Measurements from ENCODE around the gene PNKD.
A peak's percentile ranks its signal among the peaks of the same experiment; 100 is the strongest.

PNKD gene

DNA sequence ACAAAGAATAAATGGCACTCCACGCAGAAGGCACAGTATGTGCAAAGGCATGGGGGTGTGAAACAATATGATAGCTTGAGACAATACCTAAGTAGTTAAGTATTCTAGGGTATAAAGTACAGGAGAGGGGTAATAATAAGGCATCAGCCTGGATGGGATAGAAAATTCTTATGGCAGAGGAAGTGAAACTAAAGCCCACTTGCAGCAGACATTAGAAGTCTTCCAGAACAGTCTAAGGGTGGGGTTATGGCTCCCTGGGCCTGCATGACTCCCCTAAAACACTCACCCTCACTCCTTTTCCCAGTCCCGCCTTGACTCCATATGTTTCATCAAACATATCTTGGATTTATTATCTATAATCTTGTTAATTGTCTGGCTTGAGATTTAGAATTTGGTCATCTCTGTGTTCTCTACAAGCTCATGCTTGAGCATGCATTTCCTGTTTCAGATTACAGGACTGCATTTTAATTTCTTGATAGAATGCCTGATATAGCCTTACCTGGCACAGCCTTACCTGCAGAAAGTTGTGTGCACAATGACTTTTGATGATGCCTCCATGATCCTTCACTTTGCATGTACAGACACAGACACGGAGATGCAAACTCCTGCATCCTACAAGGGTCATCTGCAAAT is 50.5 kb downstream of the PNKD start:
- no peak for DNase-seq

DNA sequence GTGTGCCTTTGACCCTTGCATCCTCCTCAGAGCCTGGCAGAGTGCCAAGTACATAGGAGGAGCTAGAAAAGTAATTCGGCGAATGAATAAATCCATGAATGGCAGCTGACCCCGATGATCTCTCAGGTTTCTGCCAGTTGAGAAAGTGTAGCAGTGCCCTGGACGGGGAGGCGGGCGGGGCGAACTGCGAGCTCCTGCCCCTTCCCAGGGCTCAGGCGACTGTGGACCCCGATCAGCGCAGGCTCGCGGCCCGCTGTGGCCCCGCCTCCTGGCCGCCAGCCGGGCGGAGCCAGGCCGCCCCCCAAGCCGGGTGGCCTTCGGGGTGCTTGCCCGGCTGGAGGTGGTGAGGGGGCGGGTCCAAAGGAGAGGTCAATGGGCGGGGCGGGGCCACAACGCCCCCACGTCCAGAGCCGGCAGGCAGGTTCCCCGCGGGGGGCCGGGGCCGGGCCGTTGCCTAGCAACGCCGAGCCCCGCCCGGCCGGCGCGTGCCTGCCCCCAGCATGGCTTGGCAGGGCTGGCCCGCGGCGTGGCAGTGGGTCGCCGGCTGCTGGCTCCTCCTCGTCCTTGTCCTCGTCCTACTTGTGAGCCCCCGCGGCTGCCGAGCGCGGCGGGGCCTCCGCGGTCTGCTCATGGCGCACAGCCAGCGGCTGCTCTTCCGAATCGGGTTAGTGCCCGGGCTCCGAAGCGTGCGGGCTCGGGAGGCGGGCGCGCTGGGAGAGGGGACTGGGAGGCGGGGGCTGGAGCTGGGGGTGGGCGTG is 52.6 kb downstream of the PNKD start:
- peak; percentile 51 for DNase-seq

DNA sequence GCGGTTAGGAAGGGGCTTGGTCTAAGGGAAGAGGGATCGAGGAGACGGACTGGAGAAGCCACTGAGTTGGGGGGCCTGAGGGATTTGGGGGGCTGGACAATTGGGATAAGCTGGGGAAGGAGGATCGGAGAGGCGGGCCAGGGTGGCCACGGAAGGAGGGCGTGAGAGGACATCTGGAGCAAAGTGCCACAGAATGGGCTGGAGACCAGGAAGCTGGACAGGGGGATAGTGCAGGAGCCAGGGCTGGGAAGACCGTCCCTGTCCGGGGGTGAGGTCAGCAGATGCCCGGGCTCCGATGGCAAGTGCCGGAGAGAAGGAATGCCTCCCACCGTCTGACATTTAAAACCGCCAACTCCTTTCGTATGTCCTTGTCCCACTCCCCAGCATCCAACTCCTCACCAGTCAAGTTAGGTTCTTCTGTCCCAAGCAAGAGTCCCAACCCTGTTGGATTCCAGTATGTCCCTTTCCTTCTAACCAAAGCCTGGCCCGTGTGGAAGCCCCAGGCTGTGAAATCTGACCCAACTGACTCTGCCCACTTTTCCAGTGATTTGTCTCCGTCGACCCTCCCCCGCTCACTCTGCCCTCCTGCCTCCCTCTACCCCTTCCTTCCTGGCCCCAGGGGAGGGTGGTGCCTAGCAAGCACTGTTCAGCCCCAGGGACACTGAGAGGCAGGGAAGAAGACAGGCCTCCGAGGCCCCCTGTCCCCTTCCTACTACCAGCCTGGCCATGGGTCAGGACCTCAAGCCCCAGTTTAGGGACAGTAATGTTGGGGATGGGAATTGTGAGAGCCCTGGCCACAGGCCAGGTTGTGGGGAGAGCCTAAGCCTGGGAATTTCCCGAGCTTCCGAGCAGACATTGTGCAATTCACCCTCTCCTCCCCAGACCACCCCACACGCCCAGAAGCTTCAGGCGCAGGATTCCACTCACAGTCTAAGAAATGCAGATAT is 53.5 kb downstream of the PNKD start:
- no peak for DNase-seq

DNA sequence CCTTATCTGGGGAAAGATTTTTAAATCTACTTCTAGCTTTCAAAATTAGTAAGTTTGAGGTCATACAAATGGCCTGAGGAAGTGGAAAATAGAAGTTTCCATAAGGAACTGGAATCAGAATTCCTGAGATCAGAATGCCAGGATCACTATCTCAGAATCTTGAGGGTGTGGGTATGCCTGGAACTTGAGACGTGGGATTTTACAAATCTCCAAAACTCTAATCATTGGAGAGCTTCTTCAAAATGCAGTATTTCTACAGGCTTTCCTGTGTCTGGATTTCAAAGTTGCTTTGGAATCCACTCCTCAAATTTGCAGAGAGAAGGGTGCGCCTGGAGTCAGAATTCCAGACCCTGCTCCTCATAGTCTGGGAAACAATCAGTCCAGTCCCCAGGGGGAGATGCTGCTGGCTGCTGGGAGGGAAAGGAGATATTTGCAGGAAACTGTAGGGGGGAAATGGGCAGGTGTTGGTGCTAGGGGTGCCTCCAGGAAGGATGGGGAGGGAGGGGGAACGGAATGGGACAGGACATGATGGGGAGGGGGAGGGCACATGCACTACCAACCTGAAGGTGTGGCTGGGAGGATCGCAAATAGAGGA is 55.3 kb downstream of the PNKD start:
- DNase-seq: no peak

DNA sequence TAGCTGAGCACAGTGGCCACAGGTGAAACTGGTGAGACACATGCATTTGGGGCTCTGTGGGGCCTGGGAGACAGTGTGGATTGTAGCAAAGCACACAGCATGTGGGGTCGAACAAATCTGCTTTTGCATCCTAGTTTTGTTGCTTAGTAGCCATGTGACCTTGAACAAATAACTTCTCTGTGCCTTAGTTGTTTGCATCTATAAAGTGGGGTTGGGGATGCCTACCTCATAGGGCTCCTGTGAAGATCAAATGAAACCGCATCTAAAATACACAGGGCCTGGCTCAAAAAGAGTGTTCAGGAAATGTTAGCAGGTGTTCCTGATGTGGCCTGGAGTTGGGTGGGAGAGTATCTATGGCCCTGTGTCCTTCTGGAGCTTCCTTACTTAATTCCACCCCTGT is 56.0 kb downstream of the PNKD start:
- DNase-seq: no peak

DNA sequence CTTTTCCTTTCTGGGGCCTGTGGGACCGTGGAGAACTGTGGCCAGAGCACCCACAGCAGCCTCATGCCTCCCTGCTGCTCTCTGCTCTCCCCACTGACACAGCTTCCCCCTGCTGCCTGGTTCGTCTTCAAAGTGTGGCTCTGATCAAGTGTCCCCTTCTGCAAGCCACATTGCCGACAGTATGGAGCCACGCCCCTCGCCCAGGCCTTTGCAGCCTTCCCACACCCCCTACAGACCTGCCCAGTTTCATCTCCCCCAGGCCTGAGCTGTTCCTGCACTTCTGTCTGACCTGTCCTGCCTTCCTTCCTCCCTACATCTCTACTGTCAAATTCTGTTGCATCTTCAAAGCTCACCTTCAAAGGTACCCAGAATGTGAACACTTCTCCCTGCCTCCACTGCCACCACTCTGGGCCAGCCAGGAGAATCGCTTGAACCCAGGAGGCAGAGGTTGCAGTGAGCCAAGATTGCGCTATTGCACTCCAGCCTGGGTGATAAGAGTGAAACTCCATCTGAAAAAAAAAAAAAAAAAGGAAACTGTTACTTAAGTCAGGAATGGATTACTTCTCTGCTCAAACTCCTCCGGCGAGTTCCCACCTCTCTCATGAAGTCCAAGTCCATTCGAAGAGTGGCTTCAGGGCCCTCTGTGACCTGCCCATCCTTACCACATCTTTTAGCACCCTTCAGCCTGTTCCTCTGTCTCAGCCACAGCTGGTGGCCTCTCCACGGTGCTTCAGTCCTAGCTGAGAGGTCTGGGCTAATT is 57.3 kb downstream of the PNKD start:
- no peak for DNase-seq

DNA sequence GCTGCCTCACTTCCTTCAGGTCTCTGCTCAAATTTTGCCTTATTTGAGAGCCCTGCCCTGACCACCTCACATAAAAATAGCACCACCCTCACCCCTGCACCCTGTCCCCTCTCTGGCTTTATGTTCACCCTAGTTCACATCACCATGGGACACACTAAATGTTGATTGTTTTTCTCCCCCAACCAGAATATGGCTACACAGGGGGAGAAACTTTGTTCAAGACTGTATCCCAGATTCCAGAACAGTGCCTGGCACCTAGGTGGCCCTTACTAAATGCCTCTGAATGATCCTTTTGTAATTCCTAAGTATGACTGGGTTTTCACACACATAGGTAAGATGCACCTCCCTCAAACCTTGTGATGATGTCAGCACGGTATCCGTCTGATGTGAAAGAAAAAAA is 58.0 kb downstream of the PNKD start:
- DNase-seq: no peak

DNA sequence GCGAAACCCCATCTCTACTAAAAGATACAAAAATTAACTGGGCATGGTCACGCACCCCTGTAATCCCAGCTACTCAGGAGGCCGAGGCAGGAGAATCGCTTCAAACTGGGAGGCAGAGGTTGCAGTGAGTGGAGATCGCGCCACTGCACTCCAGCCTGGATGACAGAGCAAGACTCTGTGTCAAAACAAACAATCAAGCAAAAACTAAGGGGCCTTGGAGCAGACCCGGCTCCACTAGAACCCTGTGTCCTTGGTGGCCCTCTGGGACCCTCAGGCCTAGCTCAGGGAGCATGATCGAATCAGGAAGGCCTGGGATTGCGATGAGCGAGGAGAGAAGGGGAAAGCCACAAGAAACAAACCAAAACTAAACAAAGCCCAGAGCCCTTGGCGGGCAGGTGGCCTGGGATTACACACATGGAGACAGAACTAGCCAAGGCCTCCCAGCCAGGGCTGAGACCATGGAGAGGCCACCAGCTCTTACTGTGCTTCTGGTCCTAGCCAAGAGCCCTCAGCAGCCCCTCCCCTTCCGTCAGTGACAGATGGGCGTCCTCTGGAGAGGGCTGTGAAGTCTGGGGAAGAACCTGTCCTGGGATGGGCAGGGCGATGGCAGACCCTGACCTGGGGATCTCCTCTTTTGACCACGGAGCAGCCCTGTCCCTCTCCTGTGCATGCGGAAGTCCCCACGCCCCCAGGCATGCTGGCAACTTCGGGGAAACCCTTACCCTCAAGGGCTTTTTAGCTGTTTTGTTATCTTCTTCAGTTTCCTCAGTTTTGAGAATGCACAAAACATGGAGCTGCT is 58.9 kb downstream of the PNKD start:
- DNase-seq: no peak

DNA sequence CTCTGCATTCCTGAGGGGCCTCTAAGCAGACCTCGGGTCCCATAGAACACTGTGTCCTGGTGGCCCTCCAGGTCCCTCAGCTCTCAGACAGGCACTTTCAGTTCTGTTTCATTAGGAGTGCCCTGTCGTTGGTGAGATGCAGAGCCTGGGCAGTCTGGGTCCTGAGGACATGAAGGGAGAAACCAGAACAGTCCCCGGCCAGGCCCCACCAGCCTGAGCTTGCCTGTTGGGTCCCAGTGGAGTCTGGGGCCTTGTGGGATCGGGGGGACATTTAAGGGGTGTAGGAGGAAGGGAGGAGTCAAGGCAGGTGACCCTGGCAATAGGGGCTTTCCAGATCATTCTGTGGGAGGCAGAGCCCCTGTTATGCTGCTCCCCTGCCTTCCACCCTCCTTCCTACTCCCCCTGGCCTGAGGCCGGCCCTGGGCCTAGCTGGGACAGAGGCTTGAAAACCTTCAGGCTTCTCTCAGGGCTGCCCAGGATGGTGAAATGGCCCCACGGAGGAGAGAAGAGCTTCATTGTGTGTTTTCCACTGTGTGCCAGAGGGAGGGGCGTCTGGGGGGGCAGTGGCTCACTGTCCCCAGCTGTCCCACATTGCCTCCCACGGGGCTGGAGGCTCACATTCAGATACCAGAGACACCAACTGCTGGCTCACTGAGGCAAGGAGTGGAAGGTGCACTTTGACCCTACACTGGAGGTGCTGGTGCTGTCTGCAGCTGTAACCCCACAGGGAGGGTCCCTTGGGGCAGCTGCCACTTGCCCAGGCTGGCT is 59.7 kb downstream of the PNKD start:
- DNase-seq: no peak

DNA sequence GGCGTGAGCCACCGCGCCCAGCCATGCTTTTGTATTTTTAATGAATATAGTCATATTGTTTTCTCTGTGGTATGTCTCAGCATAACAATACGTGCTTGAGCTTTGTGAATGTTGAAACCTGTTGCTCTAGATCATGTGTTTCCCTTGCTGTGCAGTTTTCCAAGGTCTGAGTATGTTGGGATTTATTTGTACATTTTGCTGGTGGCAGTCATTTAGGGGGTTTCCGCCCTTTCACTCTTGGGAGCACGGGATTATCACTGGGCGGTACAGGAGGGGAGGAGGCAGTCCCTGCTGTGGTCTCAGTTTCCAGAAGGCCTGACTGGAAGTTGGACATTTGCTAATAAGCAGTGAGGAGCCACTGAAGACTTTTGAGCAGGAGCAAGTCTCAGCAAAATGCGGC is 61.4 kb downstream of the PNKD start:
- DNase-seq: no peak

DNA sequence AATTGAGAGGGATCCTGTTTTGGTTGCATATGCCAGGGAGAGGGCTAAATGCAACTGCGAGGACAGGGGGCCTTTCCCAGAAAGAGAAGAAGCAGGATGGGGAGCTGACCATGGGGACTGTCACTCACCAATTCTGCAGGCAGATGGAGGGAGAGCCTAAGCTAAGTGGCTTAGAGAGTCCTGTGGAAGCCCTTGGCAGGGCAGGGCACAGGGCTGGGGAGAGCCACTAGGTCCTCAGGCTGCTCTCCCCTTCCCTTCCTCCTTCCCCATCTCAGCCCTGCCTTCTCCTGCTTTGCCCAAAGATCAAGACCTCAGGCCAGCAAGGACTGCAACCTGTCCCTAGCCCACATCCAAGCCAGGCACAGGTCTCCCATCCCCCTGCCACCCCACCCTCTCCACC is 62.0 kb downstream of the PNKD start:
- no peak for DNase-seq

DNA sequence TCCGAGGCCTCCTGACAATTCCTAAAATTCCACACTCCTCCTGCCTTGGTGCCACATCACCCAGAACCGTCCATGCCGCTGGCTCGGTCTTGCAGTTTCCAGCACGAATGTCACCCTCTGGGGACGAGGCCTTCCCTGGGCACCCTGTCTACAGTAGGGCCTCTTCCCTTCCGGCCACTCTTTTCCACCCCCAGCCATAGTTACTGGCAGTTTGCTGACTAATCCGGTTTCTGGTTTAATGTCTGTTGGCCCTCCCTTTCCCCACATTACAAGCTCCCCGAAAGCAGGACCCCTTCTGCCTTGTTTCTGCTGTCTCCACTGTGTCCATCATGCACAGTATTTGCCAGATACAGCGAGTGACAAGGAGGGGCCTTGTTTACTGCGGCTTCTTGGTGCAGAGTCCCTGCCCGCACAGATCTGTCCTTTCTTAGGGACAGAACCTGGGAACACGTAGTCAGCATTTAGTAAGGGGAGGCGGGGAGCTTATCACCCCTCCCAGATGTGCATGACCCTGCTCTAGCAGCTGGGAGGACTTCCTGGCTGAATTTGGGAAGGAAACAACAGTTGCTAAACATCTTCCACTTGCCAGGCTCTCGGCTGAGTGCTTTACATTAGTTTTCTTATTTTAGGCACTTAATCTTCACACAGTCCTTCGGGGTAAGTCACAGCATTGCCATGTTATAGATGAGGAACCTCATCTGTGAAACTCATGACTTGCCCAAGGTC is 62.8 kb downstream of the PNKD start:
- no peak for DNase-seq

DNA sequence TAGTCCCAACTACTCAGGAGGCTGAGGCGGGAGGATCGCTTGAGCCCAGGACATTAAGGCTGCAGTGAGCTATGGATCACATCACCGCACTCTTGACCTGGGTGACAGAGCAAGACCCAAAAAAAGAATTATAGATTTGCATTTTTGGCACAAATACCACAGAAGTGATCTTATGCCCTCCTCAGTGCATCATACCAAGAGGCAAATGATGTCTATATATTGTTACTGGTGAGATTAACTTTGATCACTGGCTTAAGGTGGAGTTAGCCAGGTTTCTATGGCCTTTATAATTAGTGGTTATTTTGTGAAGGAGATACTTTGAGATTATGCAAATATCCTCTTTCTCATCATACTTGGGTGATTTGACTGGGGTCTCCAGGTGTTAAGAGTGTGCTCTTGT is 64.2 kb downstream of the PNKD start:
- no peak for DNase-seq

DNA sequence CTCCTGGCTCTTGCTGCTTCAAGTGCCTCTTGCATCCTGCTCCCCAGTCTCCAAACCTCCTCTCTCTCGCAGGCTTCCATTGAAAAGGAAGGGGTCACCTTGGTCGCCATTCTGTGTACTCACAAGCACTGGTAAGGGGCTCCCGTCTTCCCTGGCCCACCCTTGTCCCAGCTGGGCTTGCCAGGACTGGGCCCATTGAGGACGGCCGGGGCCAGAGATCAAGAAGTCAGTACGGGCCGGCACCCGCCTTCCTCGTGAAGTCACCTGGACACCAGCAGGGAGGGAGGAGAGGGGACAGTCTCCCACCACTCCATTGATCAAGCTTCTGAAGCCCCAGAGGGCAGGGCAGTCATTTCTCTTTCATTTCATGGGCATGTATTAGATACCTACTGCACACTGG is 70.3 kb downstream of the PNKD start:
- DNase-seq: no peak

DNA sequence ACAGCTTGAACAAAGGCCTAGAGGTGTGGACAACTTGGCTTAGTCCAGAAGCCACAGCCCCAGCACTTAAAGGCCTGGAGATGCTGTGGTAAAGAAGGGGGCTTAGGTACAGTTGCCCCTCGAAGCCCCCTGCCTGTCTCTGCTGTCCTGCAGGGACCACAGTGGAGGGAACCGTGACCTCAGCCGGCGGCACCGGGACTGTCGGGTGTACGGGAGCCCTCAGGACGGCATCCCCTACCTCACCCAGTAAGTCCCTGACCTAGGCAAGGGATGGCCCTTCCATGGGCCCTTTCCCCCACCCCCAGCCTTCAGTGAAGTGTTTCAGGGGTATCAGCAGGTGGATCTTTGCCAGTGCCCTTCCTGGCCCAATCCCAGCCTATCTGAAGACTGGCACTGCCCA is 71.1 kb downstream of the PNKD start:
- no peak for DNase-seq

DNA sequence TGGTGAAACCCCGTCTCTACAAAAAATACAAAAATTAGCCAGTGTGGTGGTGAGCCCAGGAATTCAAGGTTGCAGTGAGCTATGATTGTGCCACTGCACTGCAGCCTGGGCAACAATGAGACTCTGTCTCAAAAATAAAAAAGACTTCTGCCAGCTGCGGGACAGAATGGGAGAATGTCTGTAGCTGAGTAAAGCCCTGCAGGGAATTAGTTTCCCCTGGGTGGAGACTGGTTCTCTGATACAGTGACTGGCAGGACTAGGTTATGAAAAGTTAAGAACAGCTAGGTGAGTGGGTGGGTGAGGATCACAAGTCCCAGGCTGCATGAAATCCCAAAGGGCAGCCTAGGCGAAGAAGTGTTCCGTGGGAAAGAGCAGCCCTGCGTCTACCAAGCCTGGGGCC is 72.5 kb downstream of the PNKD start:
- no peak for DNase-seq

DNA sequence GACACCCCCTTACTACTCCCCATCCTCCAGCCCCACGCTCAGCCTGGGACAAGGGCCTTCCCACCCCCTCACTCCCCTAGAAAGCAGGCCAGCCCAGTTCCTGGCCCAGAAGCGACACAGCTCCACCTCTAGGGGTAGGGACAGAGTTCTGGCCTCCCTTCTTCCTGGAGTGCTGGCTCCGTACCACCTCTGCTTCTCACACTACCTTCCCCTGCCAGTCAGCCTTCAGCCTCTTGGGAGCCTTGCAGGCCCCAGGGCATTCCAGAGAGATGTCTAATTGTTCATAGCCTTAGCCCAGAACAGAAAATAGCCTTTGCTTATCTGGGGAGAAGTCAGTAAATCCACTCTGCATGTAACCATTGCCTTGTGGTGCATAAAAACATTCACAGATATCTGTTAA is 73.3 kb downstream of the PNKD start:
- no peak for DNase-seq

DNA sequence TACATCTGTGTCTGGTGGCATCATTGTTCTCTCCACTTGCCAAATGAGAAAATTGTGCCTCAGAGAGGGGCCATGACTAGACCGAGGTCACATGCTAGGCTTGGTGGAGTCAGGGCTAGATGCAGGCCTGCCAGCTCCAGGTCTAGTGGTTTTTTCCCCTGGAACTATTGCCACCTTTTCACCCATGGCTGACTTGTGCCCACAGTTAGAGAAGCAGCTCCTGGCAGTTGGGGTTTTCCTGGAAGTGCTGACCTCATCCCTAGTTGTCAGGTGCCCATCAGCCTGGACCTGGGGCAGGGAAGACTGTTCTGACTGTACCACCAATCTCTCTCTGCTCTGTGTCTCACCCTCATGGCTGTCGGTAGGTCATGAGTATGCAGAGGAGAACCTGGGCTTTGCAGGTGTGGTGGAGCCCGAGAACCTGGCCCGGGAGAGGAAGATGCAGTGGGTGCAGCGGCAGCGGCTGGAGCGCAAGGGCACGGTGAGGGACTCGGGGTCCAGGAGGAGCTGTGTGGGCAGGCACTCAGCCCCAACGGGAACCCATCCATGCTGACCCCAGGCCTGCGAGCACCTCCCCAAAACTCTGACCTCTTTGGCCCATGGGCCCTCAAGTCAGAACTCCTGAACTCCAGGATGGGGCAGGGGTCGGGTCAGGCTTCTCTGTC is 73.9 kb downstream of the PNKD start:
- DNase-seq: no peak

DNA sequence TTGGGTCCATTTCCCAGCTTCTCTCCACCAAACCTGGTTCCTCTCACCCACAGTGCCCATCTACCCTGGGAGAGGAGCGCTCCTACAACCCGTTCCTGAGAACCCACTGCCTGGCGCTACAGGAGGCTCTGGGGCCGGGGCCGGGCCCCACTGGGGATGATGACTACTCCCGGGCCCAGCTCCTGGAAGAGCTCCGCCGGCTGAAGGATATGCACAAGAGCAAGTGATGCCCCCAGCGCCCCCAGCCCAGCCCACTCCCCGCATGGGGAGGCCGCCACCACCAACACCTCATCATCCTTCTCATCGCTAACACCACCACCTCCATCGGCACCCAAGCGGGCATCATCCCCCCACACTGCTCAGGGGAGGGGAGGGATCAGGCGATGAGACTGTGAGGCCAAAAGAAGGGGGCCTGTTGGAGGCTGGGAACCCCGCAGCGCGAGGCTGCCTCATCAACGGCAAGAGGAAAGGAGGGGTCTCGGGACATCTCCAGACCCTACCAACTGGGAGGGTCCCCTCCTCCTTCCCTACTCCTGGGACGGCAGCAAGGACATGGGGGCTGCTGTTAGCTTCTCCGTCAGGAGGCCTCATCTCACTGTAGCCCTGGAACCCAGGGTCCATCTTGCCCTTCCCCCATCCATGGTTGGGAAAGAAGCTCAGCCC is 74.6 kb downstream of the PNKD start:
- no peak for DNase-seq

All from activated CD4-positive, CD25-positive, alpha-beta regulatory T cell treated with anti-CD3 and anti-CD28 coated beads, Interleukin-2, amount 50 U/mL, for 72 hours (primary cell).